ENCODE results near the gene ACVRL1. TPM values are rescaled to one million over a fixed set of nuclear protein-coding genes. Genes with fewer than 3 reads are reported as not detected.

Gene ACVRL1
- total RNA-seq, 1 donor, result 9.8 TPM

DNA sequence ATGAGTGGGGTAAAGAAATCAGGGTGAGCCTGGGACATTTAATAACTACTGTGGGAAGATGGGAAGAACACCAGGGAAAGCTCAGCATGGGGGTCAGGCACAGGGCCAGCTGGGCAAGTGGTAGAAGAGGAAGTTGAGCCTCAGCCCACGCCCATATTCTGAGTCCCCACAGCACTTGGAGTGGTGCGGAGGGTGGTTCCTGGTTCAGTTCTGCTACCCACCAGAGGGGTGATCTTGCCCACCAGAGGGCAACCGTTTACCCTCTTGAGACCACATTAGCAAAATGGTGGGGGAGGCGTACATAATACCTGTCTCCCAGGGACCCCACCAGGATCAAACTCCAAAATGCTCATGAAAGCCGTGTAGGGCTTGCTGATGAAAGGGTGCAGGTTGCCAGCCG, 36.2 kb upstream of the ACVRL1 start:
- H3K79me2 ChIP-seq (ENCODE audit: insufficient read depth, low read length), result no peaks in the 10 kb centered on the region
- H3K36me3 ChIP-seq (ENCODE audit: insufficient read depth, low read length), result no peaks in the 10 kb centered on the region
- no peak overlapping the region for H3K4me2 ChIP-seq (ENCODE audit: insufficient read depth, low read length)
- DNase-seq (ENCODE audit: insufficient read length, low spot score, missing footprints), result no peak
- TF ChIP-seq, protein P1, sequence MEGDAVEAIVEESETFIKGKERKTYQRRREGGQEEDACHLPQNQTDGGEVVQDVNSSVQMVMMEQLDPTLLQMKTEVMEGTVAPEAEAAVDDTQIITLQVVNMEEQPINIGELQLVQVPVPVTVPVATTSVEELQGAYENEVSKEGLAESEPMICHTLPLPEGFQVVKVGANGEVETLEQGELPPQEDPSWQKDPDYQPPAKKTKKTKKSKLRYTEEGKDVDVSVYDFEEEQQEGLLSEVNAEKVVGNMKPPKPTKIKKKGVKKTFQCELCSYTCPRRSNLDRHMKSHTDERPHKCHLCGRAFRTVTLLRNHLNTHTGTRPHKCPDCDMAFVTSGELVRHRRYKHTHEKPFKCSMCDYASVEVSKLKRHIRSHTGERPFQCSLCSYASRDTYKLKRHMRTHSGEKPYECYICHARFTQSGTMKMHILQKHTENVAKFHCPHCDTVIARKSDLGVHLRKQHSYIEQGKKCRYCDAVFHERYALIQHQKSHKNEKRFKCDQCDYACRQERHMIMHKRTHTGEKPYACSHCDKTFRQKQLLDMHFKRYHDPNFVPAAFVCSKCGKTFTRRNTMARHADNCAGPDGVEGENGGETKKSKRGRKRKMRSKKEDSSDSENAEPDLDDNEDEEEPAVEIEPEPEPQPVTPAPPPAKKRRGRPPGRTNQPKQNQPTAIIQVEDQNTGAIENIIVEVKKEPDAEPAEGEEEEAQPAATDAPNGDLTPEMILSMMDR (IDR thresholded peaks at IDR 0.05; ENCODE audit: extremely low read depth, low read depth, low read length), result no peak
- no peak overlapping the region for H3K27ac ChIP-seq (ENCODE audit: low read depth, low read length)
- no peaks in the 10 kb centered on the region for H4K20me1 ChIP-seq (ENCODE audit: insufficient read depth, low read length)
- H3K4me3 ChIP-seq (ENCODE audit: insufficient read depth, low read length), result no peak overlapping the region
- no peaks in the 10 kb centered on the region for H3K9me3 ChIP-seq (ENCODE audit: low read depth, low read length)
- H3K27me3 ChIP-seq (ENCODE audit: insufficient read depth, low read length), result peaks cover 16% of the 10 kb centered on the region
- no peaks in the 10 kb centered on the region for H3K4me1 ChIP-seq (ENCODE audit: insufficient read depth, low read length)
- no peak overlapping the region for H2AFZ ChIP-seq (ENCODE audit: low read length)

DNA sequence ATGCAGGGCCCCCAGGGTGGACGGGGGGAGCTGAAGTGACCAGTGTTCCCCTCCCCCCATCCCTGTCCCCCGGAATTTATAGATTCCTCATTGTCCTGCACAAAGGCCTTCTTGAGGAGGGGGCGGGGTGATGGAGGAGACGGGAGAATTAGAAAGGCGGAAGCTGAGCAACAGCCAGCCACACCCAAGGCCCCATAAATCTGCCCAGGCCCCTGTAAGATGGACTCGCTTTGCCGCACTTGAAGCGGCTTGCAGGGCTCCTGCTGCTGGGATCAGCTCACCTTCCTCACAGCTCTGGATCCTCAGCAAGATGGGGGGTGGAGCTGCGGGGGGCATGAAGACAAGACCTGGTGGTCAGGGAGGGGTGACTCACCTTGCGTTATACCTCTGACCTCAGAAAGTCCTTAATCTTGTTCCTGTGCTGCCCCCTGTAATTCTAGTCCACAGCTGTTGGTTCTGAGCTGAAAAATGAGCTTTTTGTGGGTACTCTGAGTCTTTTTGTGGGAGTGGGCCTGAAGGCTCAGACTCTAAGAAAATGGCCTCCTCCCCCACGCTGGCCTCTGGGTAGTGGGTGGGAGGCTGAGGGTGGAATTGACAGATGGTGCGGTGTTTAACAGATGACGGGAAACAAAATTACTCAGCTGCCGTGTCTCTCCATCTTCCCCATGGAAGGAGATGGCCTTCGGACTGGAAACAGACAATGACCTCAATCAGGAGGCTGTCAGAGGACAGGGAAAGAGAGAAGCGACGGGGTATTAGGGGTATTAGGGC, 35.2 kb upstream of the ACVRL1 start:
- Histone ChIP-seq H3K4me2 (ENCODE audit: insufficient read depth, low read length) (no peak overlapping the region), H3K36me3 (ENCODE audit: insufficient read depth, low read length) (no peaks in the 10 kb centered on the region), H3K4me1 (ENCODE audit: insufficient read depth, low read length) (no peaks in the 10 kb centered on the region), H3K27ac (ENCODE audit: low read depth, low read length) (no peak overlapping the region), H3K79me2 (ENCODE audit: insufficient read depth, low read length) (no peaks in the 10 kb centered on the region), H2AFZ (ENCODE audit: low read length) (no peak overlapping the region), H3K9me3 (ENCODE audit: low read depth, low read length) (no peaks in the 10 kb centered on the region), H3K27me3 (ENCODE audit: insufficient read depth, low read length) (peaks cover 16% of the 10 kb centered on the region), H3K4me3 (ENCODE audit: insufficient read depth, low read length) (no peak overlapping the region), H4K20me1 (ENCODE audit: insufficient read depth, low read length) (no peaks in the 10 kb centered on the region)
- peak; percentile 19 for DNase-seq (ENCODE audit: insufficient read length, low spot score, missing footprints)
- TF ChIP-seq, protein P1 (IDR thresholded peaks at IDR 0.05; ENCODE audit: extremely low read depth, low read depth, low read length), result no peak

DNA sequence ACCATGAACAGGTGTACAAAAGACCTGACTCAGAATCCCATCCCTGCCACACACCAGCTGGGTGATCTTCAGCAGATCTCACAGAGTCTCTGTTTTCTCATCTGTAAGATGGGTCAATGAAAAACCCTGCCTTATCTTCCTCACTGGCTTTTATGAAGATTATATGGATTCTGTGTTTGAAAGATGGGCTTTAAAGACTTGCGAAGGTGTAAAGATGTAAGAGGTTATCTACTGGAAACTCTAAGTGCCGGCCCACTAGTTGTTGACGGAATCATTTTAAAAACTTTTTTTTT, 34.7 kb upstream of the ACVRL1 start:
- Histone ChIP-seq H3K27me3 (ENCODE audit: insufficient read depth, low read length) (peaks cover 16% of the 10 kb centered on the region), H3K4me2 (ENCODE audit: insufficient read depth, low read length) (no peak overlapping the region), H3K9me3 (ENCODE audit: low read depth, low read length) (no peaks in the 10 kb centered on the region), H2AFZ (ENCODE audit: low read length) (no peak overlapping the region), H3K79me2 (ENCODE audit: insufficient read depth, low read length) (no peaks in the 10 kb centered on the region), H3K36me3 (ENCODE audit: insufficient read depth, low read length) (no peaks in the 10 kb centered on the region), H4K20me1 (ENCODE audit: insufficient read depth, low read length) (no peaks in the 10 kb centered on the region), H3K27ac (ENCODE audit: low read depth, low read length) (no peak overlapping the region), H3K4me1 (ENCODE audit: insufficient read depth, low read length) (no peaks in the 10 kb centered on the region), H3K4me3 (ENCODE audit: insufficient read depth, low read length) (no peak overlapping the region)
- TF ChIP-seq, protein P1 (IDR thresholded peaks at IDR 0.05; ENCODE audit: extremely low read depth, low read depth, low read length), result no peak
- no peak for DNase-seq (ENCODE audit: insufficient read length, low spot score, missing footprints)

DNA sequence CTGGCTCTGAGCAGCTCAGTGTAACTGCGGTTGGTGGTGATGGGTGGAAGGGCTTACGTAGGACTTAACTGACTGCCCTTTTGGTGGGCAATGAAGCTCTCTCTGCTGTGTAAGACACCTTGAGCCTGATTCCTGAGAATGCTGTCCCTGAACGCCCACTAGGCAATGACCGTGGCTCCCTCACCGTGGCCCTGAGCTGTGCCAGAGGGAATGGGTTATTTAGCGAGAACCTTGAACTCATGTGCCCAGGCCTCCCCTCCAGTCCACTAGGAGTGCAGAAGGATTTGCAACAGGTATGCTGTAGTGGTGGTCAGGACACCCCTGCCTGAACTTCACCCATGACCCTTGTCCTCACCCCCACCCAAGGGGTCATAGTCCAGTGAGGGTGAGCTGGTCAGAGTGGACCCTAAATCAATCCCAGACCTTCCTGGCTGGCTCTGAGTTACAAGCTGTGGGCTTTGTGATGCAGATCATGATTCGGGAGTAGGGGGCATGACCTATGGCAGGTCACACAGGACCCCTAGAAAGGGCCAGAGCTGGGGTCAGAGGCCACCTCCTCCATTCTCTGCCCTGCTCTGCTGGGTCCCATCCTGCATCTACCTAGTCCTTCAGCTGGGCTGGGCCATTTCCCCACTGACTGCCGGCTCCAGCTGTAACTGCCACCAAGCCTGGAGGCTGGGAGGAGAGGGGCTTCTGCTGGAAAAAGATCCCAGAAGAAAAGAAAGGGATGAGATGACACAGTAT, 33.9 kb upstream of the ACVRL1 start:
- Histone ChIP-seq H2AFZ (ENCODE audit: low read length) (no peak overlapping the region), H3K27ac (ENCODE audit: low read depth, low read length) (no peak overlapping the region), H3K79me2 (ENCODE audit: insufficient read depth, low read length) (no peaks in the 10 kb centered on the region), H3K4me1 (ENCODE audit: insufficient read depth, low read length) (no peaks in the 10 kb centered on the region), H3K4me3 (ENCODE audit: insufficient read depth, low read length) (no peak overlapping the region), H4K20me1 (ENCODE audit: insufficient read depth, low read length) (no peaks in the 10 kb centered on the region), H3K36me3 (ENCODE audit: insufficient read depth, low read length) (no peaks in the 10 kb centered on the region), H3K4me2 (ENCODE audit: insufficient read depth, low read length) (no peak overlapping the region), H3K27me3 (ENCODE audit: insufficient read depth, low read length) (peaks cover 16% of the 10 kb centered on the region), H3K9me3 (ENCODE audit: low read depth, low read length) (no peaks in the 10 kb centered on the region)
- TF ChIP-seq, protein P1 (IDR thresholded peaks at IDR 0.05; ENCODE audit: extremely low read depth, low read depth, low read length), result no peak
- peak; percentile 3 for DNase-seq (ENCODE audit: insufficient read length, low spot score, missing footprints)
